Cardiac septum (tissue), 1 donor: ENCODE data around the gene SMR3A. TPM values are rescaled to one million over a fixed set of nuclear protein-coding genes. Genes with fewer than 3 reads are reported as not detected.

ENCODE experiments used
- total RNA-seq: library from RNA; stranded (reverse); fragmentation: NEBNext Ultra II Directional; extraction: Animal tissue kit (Norgen Biotek cat#: 25700); gene quantifications from one replicate; pipeline ENCODE4 v1.2.1, GENCODE V29; 2021
- donor health status: DM: no; HTN: no; CAD: no.

Gene SMR3A
- total RNA-seq, 1 donor from 2014 or later, result not detected

Other genes with a start within 250 kb of the SMR3A start
- gene PRR27, start 206.5 kb upstream of the SMR3A start, total RNA-seq, result not detected
- not detected for gene ODAM, start 165.0 kb upstream of the SMR3A start, total RNA-seq
- gene FDCSP, start 134.6 kb upstream of the SMR3A start, total RNA-seq, result not detected
- not detected for gene CSN3, start 118.2 kb upstream of the SMR3A start, total RNA-seq
- gene CABS1, start 25.8 kb upstream of the SMR3A start, total RNA-seq, result not detected
- not detected for gene SMR3B, start 22.4 kb downstream of the SMR3A start, total RNA-seq
- gene OPRPN, start 37.2 kb downstream of the SMR3A start, total RNA-seq, result not detected
- gene MUC7, start 111.4 kb downstream of the SMR3A start, total RNA-seq, result not detected
- gene AMTN, start 157.8 kb downstream of the SMR3A start, total RNA-seq, result not detected
- gene AMBN, start 231.5 kb downstream of the SMR3A start, total RNA-seq, result not detected